B cell (primary cell): ENCODE data around the gene RUNDC3A. TPM values are rescaled to one million over a fixed set of nuclear protein-coding genes. Genes with fewer than 3 reads are reported as not detected.

Experiments
- ATAC-seq: fragments of 200-7000 bp; cut with Tn5 transposase; one replicate; pipeline ENCODE4 v1.10.0; 2021; ENCODE audit warnings: low read depth, mild to moderate bottlenecking, moderate number of reproducible peaks, moderate library complexity
- CTCF ChIA-PET: fragments of 350-600 bp; sonication (Branson Sonifier 250); formaldehyde crosslinking; loops from one replicate; lab custom pipeline; 2021; ENCODE audit warnings: antibody characterized with exemption, inconsistent platforms; lab: Charles Lee
- POLR2A ChIA-PET: fragments of 350-600 bp; sonication (Branson Sonifier 250); formaldehyde crosslinking; loops from one replicate; lab custom pipeline; 2021; ENCODE audit warnings: antibody characterized with exemption; lab: Charles Lee
- DNase-seq: peaks from one replicate; pipeline ENCODE4 v3.0.0; 2013
- H2AFZ ChIP-seq: 2 replicates; pipeline ENCODE4 v1.6.1; 2012; ENCODE audit warnings: mild to moderate bottlenecking, low read depth, low read length; ENCODE audit not compliant: insufficient read depth, poor library complexity, severe bottlenecking
- H3K27ac ChIP-seq, 2 donors: 1 replicate in 1 of 2; 2 replicates in 1 of 2; pipeline ENCODE4 v1.5.1; 2012 to 2013; ENCODE audit warnings: low read length in 2 of 2, mild to moderate bottlenecking in 2 of 2, moderate library complexity in 1 of 2
- H3K27me3 ChIP-seq, 4 experiments: fragments of 200-600 bp in 1 of 4; sonication (generic) in 1 of 4; replicated peaks in 1 of 4; 1 replicate in 2 of 4; 2 replicates in 2 of 4; pipeline versions ENCODE4 v1.6.1 to v1.7.0; 2013 to 2016; ENCODE audit warnings: low read length in 3 of 4, mild to moderate bottlenecking in 2 of 4, mixed read lengths in 1 of 4, moderate library complexity in 1 of 4; ENCODE audit not compliant: insufficient read depth in 4 of 4, control insufficient read depth in 3 of 4; ENCODE audit errors: control extremely low read depth in 1 of 4
- H3K36me3 ChIP-seq, 2 experiments: replicated peaks in 1 of 2; 1 replicate in 1 of 2; 2 replicates in 1 of 2; pipeline versions ENCODE4 v1.6.1 to v1.7.1; 2013; ENCODE audit warnings: low read length in 1 of 2; ENCODE audit not compliant: insufficient read depth in 2 of 2, control insufficient read depth in 1 of 2; ENCODE audit errors: control extremely low read depth in 1 of 2, extremely low read depth in 1 of 2
- H3K4me1 ChIP-seq, 2 donors: fragments of 200-600 bp in 1 of 2; sonication (generic) in 1 of 2; 1 replicate in 1 of 2; 2 replicates in 1 of 2; pipeline versions ENCODE4 v1.5.1 to v1.6.1; 2013 to 2017; ENCODE audit warnings: low read length in 2 of 2; ENCODE audit not compliant: control insufficient read depth in 2 of 2, insufficient read depth in 2 of 2
- H3K4me2 ChIP-seq: replicated peaks from 2 replicates; pipeline ENCODE3; 2012; ENCODE audit warnings: mild to moderate bottlenecking, low read depth, low read length; ENCODE audit not compliant: poor library complexity, severe bottlenecking
- H3K4me3 ChIP-seq, 5 experiments: fragments of 200-600 bp in 1 of 5; sonication (generic) in 1 of 5; 1 replicate in 3 of 5; 2 replicates in 2 of 5; pipeline versions ENCODE4 v1.5.1 to v1.7.0; 2011 to 2016; ENCODE audit warnings: low read length in 4 of 5, mild to moderate bottlenecking in 4 of 5, low read depth in 2 of 5, control low read depth in 1 of 5, moderate library complexity in 1 of 5; ENCODE audit not compliant: insufficient read depth in 1 of 5; ENCODE audit errors: control extremely low read depth in 1 of 5, extremely low read depth in 1 of 5
- H3K79me2 ChIP-seq: fragments of 200-600 bp; sonication (generic); one replicate; pipeline ENCODE4 v1.6.0; 2016; ENCODE audit warnings: low read length; ENCODE audit not compliant: control insufficient read depth, insufficient read depth
- H3K9ac ChIP-seq: fragments of 200-600 bp; sonication (generic); 2 replicates; pipeline ENCODE4 v1.6.1; 2017; ENCODE audit warnings: mild to moderate bottlenecking, low read length, moderate library complexity
- H3K9me3 ChIP-seq, 3 donors: one replicate each; pipeline versions ENCODE4 v1.6.1 to v1.7.1; 2013; ENCODE audit warnings: low read length in 2 of 3; ENCODE audit not compliant: control insufficient read depth in 2 of 3, insufficient read depth in 1 of 3; ENCODE audit errors: control extremely low read depth in 1 of 3
- H4K20me1 ChIP-seq: 2 replicates; pipeline ENCODE4 v1.6.0; 2012; ENCODE audit warnings: mild to moderate bottlenecking, low read length; ENCODE audit not compliant: insufficient read depth, control insufficient read depth, poor library complexity, severe bottlenecking
- H3K27ac Mint-ChIP-seq: one replicate; pipeline ENCODE4 v1.8.0; 2021; ENCODE audit warnings: mixed read lengths
- H3K27me3 Mint-ChIP-seq: one replicate; pipeline ENCODE4 v1.8.0; 2021; ENCODE audit warnings: mixed read lengths
- H3K4me1 Mint-ChIP-seq: one replicate; pipeline ENCODE4 v1.8.0; 2021; ENCODE audit warnings: mixed read lengths
- H3K4me3 Mint-ChIP-seq: one replicate; pipeline ENCODE4 v1.8.0; 2021; ENCODE audit warnings: mixed read lengths
- H3K9me3 Mint-ChIP-seq: one replicate; pipeline ENCODE4 v1.8.0; 2022; ENCODE audit warnings: mixed read lengths; ENCODE audit not compliant: insufficient read depth
- EZH2 ChIP-seq: IDR thresholded peaks from 2 replicates; pipeline ENCODE4 v1.6.1; 2012; ENCODE audit warnings: borderline replicate concordance, low read depth, mild to moderate bottlenecking, moderate library complexity, low read length; ENCODE audit not compliant: insufficient read depth, poor library complexity, severe bottlenecking
- WGBS: methylation state at CpG from one replicate; pipeline ENCODE4 v1.1.5; 2013; ENCODE audit warnings: missing lambda C conversion rate; ENCODE audit not compliant: insufficient coverage; 5-methylcytosine and 5-hydroxymethylcytosine counted together
- intact Hi-C: fragments of 100-400 bp; cut with micrococcal nuclease; formaldehyde crosslinking; loops from one replicate; pipeline ENCODE4 v1.10.0; 2022
- polyA plus RNA-seq: library from polyadenylated mRNA; depleted of rRNA; stranded (reverse); fragments of >200 nt; gene quantifications from 2 replicates; pipeline ENCODE4 v1.2.3, GENCODE V29; 2012
- total RNA-seq, 2 donors: library from RNA; stranded (reverse); fragments of 120-200 nt in 1 of 2; gene quantifications; 1 replicate in 1 of 2; 2 replicates in 1 of 2; pipeline versions ENCODE4 v1.2.3 to v1.2.4, GENCODE V29; 2013 to 2022
- TF ChIP-seq, protein P1 (sequence below): fragments of 200-600 bp; IDR thresholded peaks from one replicate; pipeline ENCODE4 v1.8.0; 2022; ENCODE audit warnings: antibody characterized with exemption, mild to moderate bottlenecking

RUNDC3A gene
- total and polyA plus RNA-seq, 2 donors (not counting 1 experiment from before 2014, with no cell fraction given) = 0.19 TPM; not detected in 1

DNA sequence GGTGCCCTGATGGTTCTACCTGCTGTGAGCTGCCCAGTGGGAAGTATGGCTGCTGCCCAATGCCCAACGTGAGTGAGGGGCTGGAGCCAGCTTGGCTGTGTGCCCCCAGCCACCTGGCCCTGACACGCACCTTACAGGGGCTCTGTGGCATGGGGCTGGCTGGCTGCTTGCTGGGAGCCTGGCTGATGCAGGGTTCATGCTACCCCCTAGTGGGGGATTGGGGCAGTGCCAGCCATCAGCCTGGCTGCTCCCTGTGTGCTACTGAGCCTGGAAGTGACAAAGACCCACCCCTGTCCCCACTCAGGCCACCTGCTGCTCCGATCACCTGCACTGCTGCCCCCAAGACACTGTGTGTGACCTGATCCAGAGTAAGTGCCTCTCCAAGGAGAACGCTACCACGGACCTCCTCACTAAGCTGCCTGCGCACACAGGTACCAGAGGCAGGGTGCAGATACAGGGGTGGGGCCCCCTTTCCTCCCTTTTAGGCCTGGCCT, 42.4 kb downstream of the RUNDC3A start:
- peak; percentile 41 for ATAC-seq
- DNase-seq = peak; percentile 83
- POLR2A ChIA-PET = interaction anchor here (0.7 to 1.6 kb wide), 3 partner anchors 13 to 134 kb away, joined by 3 to 4 read pairs (median 4); partner anchors contain the start of gene FAM171A2
- Histone ChIP-seq H3K79me2 (no peaks in the 10 kb centered on the region), H2AFZ (no peak overlapping the region), H3K36me3 (peaks cover 0 to 40% of the 10 kb centered on the region in 2 experiments), H3K9me3 (peaks cover 0 to 3% (median 0%) of the 10 kb centered on the region in 3 donors), H3K27me3 (no peaks in the 10 kb centered on the region), H3K9ac (no peak overlapping the region), H4K20me1 (peaks cover 36% of the 10 kb centered on the region), H3K27ac (no peak overlapping the region), H3K4me2 (no peak overlapping the region), H3K4me1 (peaks cover 40 to 46% of the 10 kb centered on the region in 2 donors), H3K4me3 (no peak overlapping the region)
- Mint-ChIP-seq H3K9me3 (no peaks in the 10 kb centered on the region), H3K27me3 (no peaks in the 10 kb centered on the region), H3K27ac (peak overlapping the region; percentile 58), H3K4me1 (peaks cover 38% of the 10 kb centered on the region), H3K4me3 (peak overlapping the region; percentile 35)
- TF ChIP-seq, protein P1, sequence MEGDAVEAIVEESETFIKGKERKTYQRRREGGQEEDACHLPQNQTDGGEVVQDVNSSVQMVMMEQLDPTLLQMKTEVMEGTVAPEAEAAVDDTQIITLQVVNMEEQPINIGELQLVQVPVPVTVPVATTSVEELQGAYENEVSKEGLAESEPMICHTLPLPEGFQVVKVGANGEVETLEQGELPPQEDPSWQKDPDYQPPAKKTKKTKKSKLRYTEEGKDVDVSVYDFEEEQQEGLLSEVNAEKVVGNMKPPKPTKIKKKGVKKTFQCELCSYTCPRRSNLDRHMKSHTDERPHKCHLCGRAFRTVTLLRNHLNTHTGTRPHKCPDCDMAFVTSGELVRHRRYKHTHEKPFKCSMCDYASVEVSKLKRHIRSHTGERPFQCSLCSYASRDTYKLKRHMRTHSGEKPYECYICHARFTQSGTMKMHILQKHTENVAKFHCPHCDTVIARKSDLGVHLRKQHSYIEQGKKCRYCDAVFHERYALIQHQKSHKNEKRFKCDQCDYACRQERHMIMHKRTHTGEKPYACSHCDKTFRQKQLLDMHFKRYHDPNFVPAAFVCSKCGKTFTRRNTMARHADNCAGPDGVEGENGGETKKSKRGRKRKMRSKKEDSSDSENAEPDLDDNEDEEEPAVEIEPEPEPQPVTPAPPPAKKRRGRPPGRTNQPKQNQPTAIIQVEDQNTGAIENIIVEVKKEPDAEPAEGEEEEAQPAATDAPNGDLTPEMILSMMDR = peak; percentile 85
- TF ChIP-seq EZH2 = no peak
- CTCF ChIA-PET = interaction anchor here (0.8 to 10.1 kb wide), 13 partner anchors 12 to 406 kb away, joined by 3 to 117 read pairs (median 8); partner anchors contain the start of genes FAM171A2 and SLC25A39
- 64% methylated on average over 6 of the region's 6 CpGs for WGBS
- intact Hi-C loops = loop anchor here (1.0 to 5.0 kb wide), 2 partner anchors 140 to 408 kb away; partner anchors contain the start of gene PPY

DNA sequence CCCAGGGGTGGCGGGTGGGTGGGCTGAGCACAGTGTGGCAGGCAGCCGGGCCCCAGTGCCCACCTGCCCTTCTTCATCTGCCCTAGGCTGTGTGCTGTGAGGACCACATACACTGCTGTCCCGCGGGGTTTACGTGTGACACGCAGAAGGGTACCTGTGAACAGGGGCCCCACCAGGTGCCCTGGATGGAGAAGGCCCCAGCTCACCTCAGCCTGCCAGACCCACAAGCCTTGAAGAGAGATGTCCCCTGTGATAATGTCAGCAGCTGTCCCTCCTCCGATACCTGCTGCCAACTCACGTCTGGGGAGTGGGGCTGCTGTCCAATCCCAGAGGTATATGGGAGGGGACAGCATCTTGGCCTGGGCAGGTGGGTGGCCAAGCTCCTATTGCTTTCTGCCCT, 43.1 kb downstream of the RUNDC3A start:
- no peak overlapping the region for H3K4me3 Mint-ChIP-seq
- Histone ChIP-seq H3K27me3 (no peaks in the 10 kb centered on the region), H3K36me3 (peaks cover 0 to 40% of the 10 kb centered on the region in 2 experiments), H2AFZ (no peak overlapping the region), H3K27ac (no peak overlapping the region), H3K9me3 (peaks cover 0 to 3% (median 0%) of the 10 kb centered on the region in 3 donors), H3K9ac (no peak overlapping the region), H3K4me1 (peaks cover 33 to 39% of the 10 kb centered on the region in 2 donors), H3K4me2 (no peak overlapping the region), H4K20me1 (peaks cover 36% of the 10 kb centered on the region), H3K4me3 (no peak overlapping the region), H3K79me2 (no peaks in the 10 kb centered on the region)
- CTCF ChIA-PET = interaction anchor here (0.6 to 10.1 kb wide), 11 partner anchors 11 to 310 kb away, joined by 3 to 117 read pairs (median 8); partner anchors contain the start of genes FAM171A2 and SLC25A39
- POLR2A ChIA-PET = interaction anchor here (0.7 to 1.6 kb wide), 3 partner anchors 12 to 135 kb away, joined by 3 to 4 read pairs (median 4); partner anchors contain the start of gene FAM171A2
- intact Hi-C loops = loop anchor here (5.0 kb wide), 1 partner anchor 409 kb away; the partner anchor contains the start of gene PPY
- 94% methylated on average over 8 of the region's 8 CpGs for WGBS
- no peaks in the 10 kb centered on the region for H3K9me3 Mint-ChIP-seq
- H3K27me3 Mint-ChIP-seq = no peaks in the 10 kb centered on the region
- TF ChIP-seq EZH2 = no peak
- TF ChIP-seq, protein P1 = no peak
- ATAC-seq (no peak), DNase-seq (no peak)
- H3K4me1 Mint-ChIP-seq = peaks cover 31% of the 10 kb centered on the region
- H3K27ac Mint-ChIP-seq = peak overlapping the region; percentile 61
